ENCODE measurements around the gene LMBR1. TPM values are rescaled to one million over a fixed set of nuclear protein-coding genes. Genes with fewer than 3 reads are reported as not detected.
"Not testable (repeated sequence)": the region's sequence is repeated elsewhere in the genome, so short reads cannot be mapped to it uniquely, and the experiment has no call there.

Gene LMBR1
- total RNA-seq, 1 experiment from 2014 or later = 105 TPM

DNA sequence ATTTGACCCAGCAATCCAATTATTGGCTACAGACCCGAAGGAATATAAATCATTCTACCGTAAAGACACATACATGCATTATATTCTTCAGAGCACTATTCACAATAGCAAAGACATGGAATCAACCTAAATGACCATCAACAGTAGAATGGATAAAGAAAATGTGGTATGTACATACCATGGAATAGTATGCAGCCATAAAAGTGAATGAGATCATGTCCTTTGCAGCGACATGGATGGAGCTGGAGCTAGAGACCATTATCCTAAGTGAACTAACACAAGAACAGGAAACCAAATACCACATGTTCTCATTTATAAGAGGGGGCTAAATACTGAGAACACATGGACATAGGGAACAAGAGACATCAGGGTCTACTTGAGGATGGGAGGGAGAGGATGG lies 44.0 kb downstream of the LMBR1 start:
- intact Hi-C loops (cut with micrococcal nuclease) = no loop called here
- CTCF ChIA-PET = interaction anchor here (0.6 kb wide), 1 partner anchor 10 kb away, joined by 3 read pairs; no protein-coding TSS in a partner anchor

GRCh38 chr7:156845379-156846101 lies 47.4 kb downstream of the LMBR1 start:
- intact Hi-C loops (cut with micrococcal nuclease) = no loop called here
- DNase-seq (ENCODE audit: unreplicated experiment) = no peak
- Mint-ChIP-seq H3K27ac (ENCODE audit: low read depth, unreplicated experiment) (no peak overlapping the region), H3K9me3 (ENCODE audit: unreplicated experiment) (no peaks in the 10 kb centered on the region), H3K4me3 (ENCODE audit: unreplicated experiment) (no peak overlapping the region), H3K27me3 (ENCODE audit: insufficient read depth, unreplicated experiment) (no peaks in the 10 kb centered on the region), H3K4me1 (ENCODE audit: insufficient read depth, unreplicated experiment) (no peaks in the 10 kb centered on the region), H3K36me3 (ENCODE audit: insufficient read depth, unreplicated experiment) (peaks cover 11% of the 10 kb centered on the region)
- ChIA-PET CTCF (interaction anchor here (0.5 to 1.3 kb wide), 4 partner anchors 18 to 1592 kb away, joined by 3 to 6 read pairs (median 4); no protein-coding TSS in a partner anchor), POLR2A (no interaction called here)
- BruUV-seq (replicated peaks) = no TSS peak
- no peak for TF ChIP-seq CTCF (IDR thresholded peaks at IDR 0.05; ENCODE audit: unreplicated experiment)

More for the DNA sequence above, 44.0 kb downstream of the LMBR1 start:
- H3K36me3 Mint-ChIP-seq (ENCODE audit: insufficient read depth, unreplicated experiment) = peaks cover 11% of the 10 kb centered on the region
- H3K27ac Mint-ChIP-seq (ENCODE audit: low read depth, unreplicated experiment) = no peak overlapping the region
- no peaks in the 10 kb centered on the region for H3K27me3 Mint-ChIP-seq (ENCODE audit: insufficient read depth, unreplicated experiment)
- no TSS peak for BruUV-seq (replicated peaks)
- no peak overlapping the region for H3K4me3 Mint-ChIP-seq (ENCODE audit: unreplicated experiment)
- DNase-seq (ENCODE audit: unreplicated experiment) = no peak
- TF ChIP-seq CTCF (IDR thresholded peaks at IDR 0.05; ENCODE audit: unreplicated experiment) = no peak
- H3K4me1 Mint-ChIP-seq (ENCODE audit: insufficient read depth, unreplicated experiment) = peaks cover 8% of the 10 kb centered on the region
- no peaks in the 10 kb centered on the region for H3K9me3 Mint-ChIP-seq (ENCODE audit: unreplicated experiment)
- POLR2A ChIA-PET = no interaction called here

GRCh38 chr7:156843582-156843981 lies 49.4 kb downstream of the LMBR1 start:
- intact Hi-C loops (cut with micrococcal nuclease); DNase-seq (ENCODE audit: unreplicated experiment): not testable (repeated sequence)

DNA sequence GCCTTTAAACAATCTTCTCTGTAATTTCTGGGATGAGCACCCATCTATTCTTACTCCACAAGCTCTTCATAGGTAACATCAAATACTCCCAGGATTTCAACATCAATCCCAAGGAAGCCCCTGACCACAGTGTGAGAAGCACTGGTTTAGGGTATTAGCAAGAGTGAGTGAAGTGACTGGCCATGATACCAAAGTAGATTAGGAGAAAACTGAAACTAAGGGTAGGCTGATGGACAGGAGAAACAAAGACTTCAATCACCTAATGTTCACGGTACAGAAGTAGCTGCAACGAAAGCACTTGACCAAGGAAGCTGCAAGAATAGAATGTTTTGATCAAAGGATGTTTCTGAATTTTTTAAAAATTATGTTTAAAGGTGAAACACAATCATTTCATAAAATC lies 49.8 kb downstream of the LMBR1 start:
- ChIA-PET POLR2A (interaction anchor here (0.7 to 1.1 kb wide), 4 partner anchors 9 to 52 kb away, joined by 3 to 4 read pairs (median 3); partner anchors contain the start of gene LMBR1), CTCF (interaction anchor here (0.7 to 1.6 kb wide), 7 partner anchors 11 to 400 kb away, joined by 3 to 5 read pairs (median 3); partner anchors contain the start of genes LMBR1 and NOM1)
- intact Hi-C loops (cut with micrococcal nuclease) = no loop called here
- H3K4me3 Mint-ChIP-seq (ENCODE audit: unreplicated experiment) = no peak overlapping the region
- no peaks in the 10 kb centered on the region for H3K27me3 Mint-ChIP-seq (ENCODE audit: insufficient read depth, unreplicated experiment)
- no peak overlapping the region for H3K27ac Mint-ChIP-seq (ENCODE audit: low read depth, unreplicated experiment)
- peaks cover 11% of the 10 kb centered on the region for H3K4me1 Mint-ChIP-seq (ENCODE audit: insufficient read depth, unreplicated experiment)
- H3K9me3 Mint-ChIP-seq (ENCODE audit: unreplicated experiment) = no peaks in the 10 kb centered on the region
- H3K36me3 Mint-ChIP-seq (ENCODE audit: insufficient read depth, unreplicated experiment) = peaks cover 4% of the 10 kb centered on the region
- no peak for TF ChIP-seq CTCF (IDR thresholded peaks at IDR 0.05; ENCODE audit: unreplicated experiment)
- DNase-seq (ENCODE audit: unreplicated experiment) = no peak
- no TSS peak for BruUV-seq (replicated peaks)

More at GRCh38 chr7:156843582-156843981, 49.4 kb downstream of the LMBR1 start:
- CTCF ChIA-PET = interaction anchor here (0.7 to 1.6 kb wide), 4 partner anchors 11 to 400 kb away, joined by 3 to 5 read pairs (median 3); partner anchors contain the start of genes LMBR1 and NOM1
- H3K4me3 Mint-ChIP-seq (ENCODE audit: unreplicated experiment); H3K27me3 Mint-ChIP-seq (ENCODE audit: insufficient read depth, unreplicated experiment); POLR2A ChIA-PET; H3K9me3 Mint-ChIP-seq (ENCODE audit: unreplicated experiment); H3K36me3 Mint-ChIP-seq (ENCODE audit: insufficient read depth, unreplicated experiment); H3K27ac Mint-ChIP-seq (ENCODE audit: low read depth, unreplicated experiment); BruUV-seq (replicated peaks): not testable (repeated sequence)
- peaks cover 11% of the 10 kb centered on the region for H3K4me1 Mint-ChIP-seq (ENCODE audit: insufficient read depth, unreplicated experiment)
